A673 (cell line): ENCODE measurements around the gene SCAMP4. TPM values are rescaled to one million over a fixed set of nuclear protein-coding genes. Genes with fewer than 3 reads are reported as not detected.

Experiments used
- BruUV-seq: library from RNA; stranded (reverse); fragments of 400-500 nt; replicated peaks from 2 replicates; lab custom pipeline; 2021; lab: Mats Ljungman, UMichigan
- CTCF ChIA-PET: fragments of 300-600 bp; sonication (Branson Sonifier 250); formaldehyde crosslinking; loops from one replicate; lab custom pipeline; 2022; ENCODE audit warnings: antibody characterized with exemption; lab: Charles Lee
- POLR2A ChIA-PET: fragments of 300-600 bp; sonication (Branson Sonifier 250); formaldehyde crosslinking; loops from one replicate; lab custom pipeline; 2022; ENCODE audit warnings: antibody characterized with exemption; ENCODE audit not compliant: low non-redundant PET; lab: Charles Lee
- DNase-seq: peaks from one replicate; pipeline ENCODE4 v3.0.0-alpha.2; 2015; ENCODE audit warnings: low spot score
- H3K27ac ChIP-seq: fragments of 200-600 bp; sonication (generic); 2 replicates; pipeline ENCODE4 v1.5.1; 2016; ENCODE audit warnings: mixed run types, low read depth, mild to moderate bottlenecking, mixed read lengths, antibody characterized with exemption, low read length; ENCODE audit not compliant: poor library complexity, severe bottlenecking
- H3K27me3 ChIP-seq: fragments of 200-600 bp; sonication (generic); replicated peaks from 2 replicates; pipeline ENCODE4 v1.6.1; 2017; ENCODE audit warnings: mixed run types, low read depth, mild to moderate bottlenecking, mixed read lengths, antibody characterized with exemption, low read length; ENCODE audit not compliant: insufficient read depth, poor library complexity
- H3K36me3 ChIP-seq: fragments of 200-600 bp; sonication (generic); 2 replicates; pipeline ENCODE4 v1.6.1; 2016; ENCODE audit warnings: mixed run types, mild to moderate bottlenecking, mixed read lengths, antibody characterized with exemption, low read length; ENCODE audit not compliant: insufficient read depth, poor library complexity, severe bottlenecking
- H3K4me1 ChIP-seq: fragments of 200-600 bp; sonication (generic); 2 replicates; pipeline ENCODE4 v1.6.1; 2017; ENCODE audit warnings: mixed run types, mild to moderate bottlenecking, mixed read lengths, antibody characterized with exemption, low read length; ENCODE audit not compliant: insufficient read depth, poor library complexity, severe bottlenecking
- H3K4me3 ChIP-seq: fragments of 200-600 bp; sonication (generic); 2 replicates; pipeline ENCODE4 v1.5.1; 2016; ENCODE audit warnings: low read depth, mixed run types, mild to moderate bottlenecking, mixed read lengths, low read length; ENCODE audit not compliant: poor library complexity, severe bottlenecking
- H3K9me3 ChIP-seq: fragments of 200-600 bp; sonication (generic); 2 replicates; pipeline ENCODE4 v1.6.1; 2016; ENCODE audit warnings: mixed run types, low read depth, mild to moderate bottlenecking, mixed read lengths, antibody characterized with exemption, low read length; ENCODE audit not compliant: poor library complexity, severe bottlenecking
- CTCF ChIP-seq: fragments of 300-800, 200-600 bp; sonication (generic); conservative IDR thresholded peaks from 2 replicates; pipeline ENCODE4 v1.5.1; 2017; ENCODE audit warnings: low read depth, mild to moderate bottlenecking, antibody characterized with exemption, low read length, moderate library complexity, mixed read lengths
- EZH2 ChIP-seq: fragments of 200-600 bp; sonication (generic); IDR thresholded peaks from 2 replicates; pipeline ENCODE4 v1.6.1; 2017; ENCODE audit warnings: borderline replicate concordance, low read depth, mild to moderate bottlenecking, mixed read lengths, antibody characterized with exemption, low read length; ENCODE audit not compliant: poor library complexity, severe bottlenecking
- intact Hi-C: fragments of 100-400 bp; cut with micrococcal nuclease; formaldehyde crosslinking; loops from one replicate; pipeline ENCODE4 v1.10.0; 2022; ENCODE audit not compliant: unreplicated experiment
- total RNA-seq: library from RNA; stranded (reverse); gene quantifications from 2 replicates; pipeline ENCODE4 v1.2.3, GENCODE V29; 2021

SCAMP4 gene
- total RNA-seq, 1 experiment from 2014 or later: 88.4 TPM

DNA sequence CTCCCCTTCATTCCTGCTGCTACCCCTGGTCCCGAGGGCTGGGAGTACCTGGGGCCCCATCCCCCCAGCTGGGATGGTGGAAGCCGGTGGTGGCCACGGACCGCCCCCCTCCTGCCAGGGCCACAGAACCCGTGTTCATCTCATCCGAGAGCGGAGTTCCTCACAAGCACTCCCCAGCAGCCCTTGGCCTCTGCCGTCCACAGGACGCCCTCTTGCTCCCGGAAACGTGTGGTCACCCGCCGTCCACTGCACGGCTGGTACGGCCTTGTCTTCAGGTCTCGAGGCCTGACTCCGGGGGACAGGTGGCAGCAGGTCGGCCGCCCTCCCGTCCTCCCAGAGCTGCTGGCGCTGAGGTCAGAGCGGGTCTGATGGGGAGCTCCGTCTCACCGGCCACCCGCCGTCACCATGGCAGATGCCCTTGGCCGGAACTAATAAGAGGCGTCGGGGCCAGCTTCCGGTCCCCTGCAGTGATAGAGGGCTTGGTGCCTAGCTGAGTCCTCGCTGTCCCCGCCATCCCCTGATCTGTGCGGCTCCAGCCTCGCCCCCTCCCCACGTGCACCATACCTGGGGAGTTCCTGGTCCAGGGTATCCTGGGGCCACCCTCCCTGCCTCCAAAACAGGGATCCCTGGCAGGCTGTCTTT, 19.2 kb downstream of the SCAMP4 start:
- no peaks in the 10 kb centered on the region for H3K27me3 ChIP-seq
- no peak overlapping the region for H3K27ac ChIP-seq
- BruUV-seq: no TSS peak

DNA sequence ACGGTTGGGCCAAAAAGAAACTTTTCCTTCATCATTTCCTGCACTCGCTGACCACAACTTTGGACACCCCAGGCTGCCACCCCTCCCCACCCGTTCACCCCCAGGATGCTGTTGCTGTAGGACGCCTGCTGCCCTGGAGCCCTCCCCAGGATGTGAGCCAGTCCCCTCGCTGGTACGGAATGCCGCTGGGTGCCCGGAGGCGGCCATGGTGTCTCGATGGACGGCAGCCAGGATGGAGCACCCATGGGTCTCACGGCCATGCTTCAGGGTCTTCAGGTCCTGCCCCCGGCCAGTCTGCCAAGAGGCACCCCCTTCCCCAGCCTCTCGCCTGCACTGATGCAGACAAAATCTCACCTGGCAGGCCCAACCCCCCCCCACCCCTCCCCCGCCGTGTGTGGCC, 20.3 kb downstream of the SCAMP4 start:
- ChIA-PET POLR2A (interaction anchor here (0.6 kb wide), 1 partner anchor 91 kb away, joined by 3 read pairs; no protein-coding TSS in a partner anchor), CTCF (no interaction called here)
- BruUV-seq: TSS peak; percentile 83
- TF ChIP-seq EZH2 (no peak), CTCF (no peak)
- Histone ChIP-seq H3K36me3 (peaks cover 24% of the 10 kb centered on the region), H3K4me1 (peaks cover 4% of the 10 kb centered on the region), H3K4me3 (no peak overlapping the region), H3K27me3 (no peaks in the 10 kb centered on the region), H3K9me3 (no peaks in the 10 kb centered on the region), H3K27ac (no peak overlapping the region)
- intact Hi-C loops: no loop called here
- no peak for DNase-seq

More for the DNA sequence above, 19.2 kb downstream of the SCAMP4 start:
- H3K4me1 ChIP-seq: no peaks in the 10 kb centered on the region
- no peaks in the 10 kb centered on the region for H3K9me3 ChIP-seq
- DNase-seq: no peak
- peaks cover 30% of the 10 kb centered on the region for H3K36me3 ChIP-seq
- POLR2A ChIA-PET: no interaction called here
- CTCF ChIA-PET: no interaction called here
- TF ChIP-seq CTCF (no peak), EZH2 (no peak)
- intact Hi-C loops: no loop called here
- H3K4me3 ChIP-seq: no peak overlapping the region

GRCh38 chr19:1929021-1929742, 24.0 kb downstream of the SCAMP4 start:
- BruUV-seq: no TSS peak
- H3K36me3 ChIP-seq: peaks cover 7% of the 10 kb centered on the region
- CTCF ChIA-PET: interaction anchor here (0.7 to 0.9 kb wide), 4 partner anchors 17 to 218 kb away, joined by 3 read pairs; no protein-coding TSS in a partner anchor
- POLR2A ChIA-PET: interaction anchor here (0.7 kb wide), 1 partner anchor 1840 kb away, joined by 5 read pairs; no protein-coding TSS in a partner anchor
- peak overlapping the region; percentile 36 for H3K4me3 ChIP-seq
- DNase-seq: peak; percentile 87
- intact Hi-C loops: loop anchor here (2.0 kb wide), 1 partner anchor 140 kb away; no protein-coding TSS in a partner anchor
- no peak overlapping the region for H3K27ac ChIP-seq
- H3K9me3 ChIP-seq: peaks cover 3% of the 10 kb centered on the region
- peaks cover 4% of the 10 kb centered on the region for H3K4me1 ChIP-seq
- TF ChIP-seq CTCF (peak; percentile 87), EZH2 (no peak)
- H3K27me3 ChIP-seq: no peaks in the 10 kb centered on the region
